AML-193 (cell line): ENCODE data around the gene CRYGN.

Experiments used
- DNase-seq, 2 experiments: peaks; one replicate each; lab custom pipeline; 2025; lab: John Stamatoyannopoulos, UW

Gene CRYGN

DNA sequence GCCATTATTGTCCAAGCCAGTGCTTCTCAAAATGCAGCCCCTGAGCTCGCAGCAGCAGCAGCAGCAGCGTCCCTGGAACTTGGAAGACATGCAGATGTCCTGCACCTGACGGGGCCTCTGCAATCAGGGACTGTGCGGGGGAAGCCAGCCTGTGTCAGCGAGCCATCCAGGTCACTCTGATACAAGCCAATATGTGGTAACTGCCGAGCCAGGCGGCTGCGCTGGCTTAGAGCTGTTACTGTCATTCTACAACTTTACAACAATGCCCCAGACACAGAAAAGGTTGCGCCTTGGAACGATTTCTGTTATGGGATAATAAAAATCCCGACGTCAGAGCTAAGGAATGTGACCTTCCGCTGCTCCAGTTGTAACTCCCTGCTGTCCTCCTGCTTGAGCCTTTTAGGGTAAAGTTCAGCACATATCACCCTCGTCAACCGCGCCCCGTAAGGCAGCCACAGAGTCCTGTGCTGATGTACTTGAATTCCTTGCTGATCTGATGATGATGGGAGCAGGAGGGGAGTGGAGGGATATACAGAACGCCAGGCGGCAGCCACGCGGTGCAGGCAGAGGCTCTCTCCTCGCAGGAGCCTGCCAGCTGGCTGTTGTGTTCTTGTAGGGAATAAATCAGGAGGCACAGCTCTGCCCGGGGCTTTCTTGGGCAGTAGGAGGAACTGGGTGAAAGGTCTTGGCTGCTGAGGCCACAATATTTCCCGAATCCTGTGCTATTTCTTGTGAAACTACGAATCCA, 20.0 kb upstream of the CRYGN start:
- DNase-seq, result no peak

GRCh38 chr7:151457534-151457933, 17.6 kb upstream of the CRYGN start:
- DNase-seq, result no peak

- no peak for DNase-seq
Measured at GRCh38 chr7:151456782-151457181, 16.8 kb upstream of the CRYGN start.

- DNase-seq, result no peak
Measured at GRCh38 chr7:151456276-151456675, 16.3 kb upstream of the CRYGN start.

DNA sequence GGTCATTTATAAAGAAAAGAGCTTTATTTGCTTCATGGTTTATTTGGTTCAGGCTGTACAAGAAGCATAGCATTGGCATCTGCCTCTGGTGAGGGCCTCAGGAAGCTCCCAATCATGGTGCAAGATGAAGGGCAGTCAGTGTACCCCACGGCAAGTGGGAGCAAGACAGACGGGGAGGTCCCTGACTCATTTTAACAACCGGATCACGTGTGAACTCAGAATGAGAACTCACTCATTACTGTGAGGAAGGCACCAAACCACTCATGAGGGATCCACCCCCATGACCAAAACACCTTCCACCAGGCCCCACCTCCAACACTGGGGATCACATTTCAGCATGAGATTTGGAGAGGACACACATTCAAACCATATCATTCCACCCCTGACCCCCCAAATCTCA, 15.7 kb upstream of the CRYGN start:
- no peak for DNase-seq

DNA sequence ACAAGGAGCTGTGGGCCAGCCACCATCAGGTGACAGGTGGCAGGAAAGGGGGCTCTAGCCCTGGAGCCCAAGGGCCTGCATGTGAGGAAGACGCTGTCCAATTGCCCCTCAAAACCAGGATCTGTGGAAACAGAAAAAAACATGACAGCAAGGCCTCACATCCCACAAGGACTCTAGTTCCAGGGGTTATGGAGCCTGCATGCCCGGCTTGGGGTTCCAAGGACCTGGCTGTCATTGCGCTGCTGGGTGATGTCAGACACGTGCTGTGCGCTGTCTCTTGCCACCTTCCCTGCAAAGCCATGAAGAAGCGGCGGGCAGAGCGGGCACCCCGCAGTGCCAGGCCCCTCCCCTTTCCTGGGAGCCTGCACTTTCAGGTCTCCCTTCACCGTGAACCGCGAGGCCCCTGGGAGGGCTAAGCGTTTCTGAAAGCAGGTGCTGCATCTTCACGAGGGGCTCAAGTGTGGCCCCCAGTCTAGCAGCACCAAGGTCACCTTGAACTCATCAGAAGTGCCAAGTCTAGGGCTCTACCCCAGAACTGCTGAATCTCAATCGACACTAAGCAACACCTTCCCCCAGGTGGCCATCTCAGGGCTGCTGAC, 15.1 kb upstream of the CRYGN start:
- DNase-seq, result no peak

GRCh38 chr7:151454305-151454704, 14.4 kb upstream of the CRYGN start:
- DNase-seq, result no peak

- no peak for DNase-seq
Measured at GRCh38 chr7:151453326-151453791, 13.4 kb upstream of the CRYGN start.

- no peak for DNase-seq
Measured at GRCh38 chr7:151452680-151453325, 12.9 kb upstream of the CRYGN start.

DNA sequence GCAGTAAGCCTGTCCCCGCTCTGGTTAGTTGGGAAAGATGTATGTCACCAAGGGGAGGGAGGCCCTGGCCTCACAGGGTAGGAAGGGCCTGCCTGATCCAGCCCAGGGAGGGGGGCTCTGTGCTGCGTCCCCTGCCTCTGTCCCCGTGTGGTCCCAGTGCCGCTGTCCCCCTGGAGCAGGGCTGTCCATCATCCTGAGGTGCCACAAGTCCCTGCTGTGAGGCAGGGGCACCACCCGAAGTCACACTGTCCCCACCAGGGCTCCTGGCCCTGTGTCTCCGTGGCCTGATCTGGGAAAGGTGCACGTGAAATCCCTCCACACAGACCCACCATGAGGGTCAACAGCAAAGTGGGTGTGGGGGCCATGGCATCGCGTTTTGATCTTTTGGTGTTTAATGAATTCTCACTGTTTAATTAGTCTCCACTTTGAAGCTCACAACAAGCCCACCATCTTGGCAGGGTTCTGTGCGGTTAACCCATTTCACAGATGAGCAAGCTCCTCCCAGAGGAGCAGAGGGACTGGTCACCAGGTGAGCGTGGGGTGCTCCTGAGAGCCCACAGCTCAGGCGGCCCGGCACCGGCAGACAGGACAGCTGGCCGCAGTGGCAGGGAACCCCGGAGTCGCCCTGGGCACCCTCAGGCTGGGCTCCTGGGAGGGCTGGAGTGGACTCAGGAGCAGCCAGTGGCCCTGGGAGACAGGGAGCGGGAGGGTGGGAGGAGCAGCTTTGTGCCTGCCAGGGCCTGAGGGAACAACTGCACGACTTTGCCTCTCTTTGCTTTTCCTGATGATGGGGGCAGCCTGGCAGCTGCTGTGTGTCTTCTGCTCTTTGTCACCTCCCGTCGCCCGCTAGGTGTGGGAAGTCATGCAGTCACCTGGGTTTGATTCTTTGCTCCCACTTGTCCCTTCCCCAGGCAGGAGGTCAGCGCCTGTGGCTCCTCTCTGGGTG, 12.0 kb upstream of the CRYGN start:
- DNase-seq, result no peak

- no peak for DNase-seq
Measured at GRCh38 chr7:151451156-151451555, 11.2 kb upstream of the CRYGN start.

DNA sequence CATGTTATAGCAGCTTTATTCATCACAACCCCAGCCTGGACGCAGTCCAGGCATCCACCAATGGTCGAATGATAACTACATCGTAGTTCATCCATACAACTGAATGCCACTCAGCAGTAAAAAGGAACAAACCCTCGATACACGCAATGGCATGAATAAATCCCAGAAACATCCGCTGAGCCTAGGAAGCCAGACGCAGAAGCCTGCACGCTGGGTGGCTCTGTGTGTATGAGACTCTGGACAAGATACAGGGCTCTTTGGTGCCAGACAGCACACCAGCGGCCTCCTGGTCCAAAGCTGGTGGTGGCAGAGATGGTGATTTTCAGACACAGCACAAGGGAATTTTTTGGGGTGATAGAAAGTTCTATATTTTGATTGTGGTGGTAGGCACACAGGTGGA, 10.0 kb upstream of the CRYGN start:
- DNase-seq, result no peak

- peak; percentile 42 to 50 for DNase-seq
Measured at GRCh38 chr7:151448261-151449252, 8.6 kb upstream of the CRYGN start.

DNA sequence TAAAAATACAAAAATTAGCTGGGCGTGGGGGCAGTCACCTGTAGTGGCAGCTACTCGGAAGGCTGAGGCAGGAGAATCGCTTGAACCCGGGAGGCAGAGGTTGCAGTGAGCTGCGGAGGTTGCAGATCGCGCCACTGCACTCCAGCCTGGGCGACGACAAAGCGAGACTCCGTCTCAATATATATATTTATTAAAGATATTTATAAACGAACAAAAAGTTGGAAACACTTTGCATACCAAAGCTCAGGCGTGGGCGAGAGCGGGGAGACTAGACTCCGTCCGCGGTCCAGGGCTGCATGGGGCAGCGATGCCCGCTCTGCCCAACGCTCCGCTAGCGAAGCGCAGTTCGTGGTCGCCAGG, 7.9 kb upstream of the CRYGN start:
- no peak for DNase-seq

DNA sequence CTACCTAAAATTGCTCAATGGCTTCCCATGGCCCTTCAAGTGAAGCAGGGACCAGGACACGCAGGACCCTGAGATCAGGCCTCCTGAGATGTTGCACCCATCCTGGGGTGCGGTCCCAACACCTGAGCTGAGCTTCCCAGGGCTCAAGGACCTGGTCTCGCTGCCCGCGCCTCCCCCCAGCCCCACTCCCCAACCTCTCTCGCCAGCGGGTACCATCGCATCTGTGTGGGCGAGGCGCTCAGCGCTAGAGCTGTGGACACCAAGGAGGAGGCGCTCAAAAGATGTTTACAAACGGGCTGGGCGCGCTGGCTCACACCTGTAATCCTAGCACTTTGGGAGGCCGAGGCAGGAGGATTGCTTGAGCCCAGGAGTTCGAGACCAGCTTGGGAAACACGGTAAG, 7.4 kb upstream of the CRYGN start:
- DNase-seq, result no peak

GRCh38 chr7:151446412-151446811, 6.5 kb upstream of the CRYGN start:
- DNase-seq, result no peak

GRCh38 chr7:151444632-151445031, 4.7 kb upstream of the CRYGN start:
- no peak for DNase-seq

- no peak for DNase-seq
Measured at GRCh38 chr7:151442776-151443496, 3.0 kb upstream of the CRYGN start.

DNA sequence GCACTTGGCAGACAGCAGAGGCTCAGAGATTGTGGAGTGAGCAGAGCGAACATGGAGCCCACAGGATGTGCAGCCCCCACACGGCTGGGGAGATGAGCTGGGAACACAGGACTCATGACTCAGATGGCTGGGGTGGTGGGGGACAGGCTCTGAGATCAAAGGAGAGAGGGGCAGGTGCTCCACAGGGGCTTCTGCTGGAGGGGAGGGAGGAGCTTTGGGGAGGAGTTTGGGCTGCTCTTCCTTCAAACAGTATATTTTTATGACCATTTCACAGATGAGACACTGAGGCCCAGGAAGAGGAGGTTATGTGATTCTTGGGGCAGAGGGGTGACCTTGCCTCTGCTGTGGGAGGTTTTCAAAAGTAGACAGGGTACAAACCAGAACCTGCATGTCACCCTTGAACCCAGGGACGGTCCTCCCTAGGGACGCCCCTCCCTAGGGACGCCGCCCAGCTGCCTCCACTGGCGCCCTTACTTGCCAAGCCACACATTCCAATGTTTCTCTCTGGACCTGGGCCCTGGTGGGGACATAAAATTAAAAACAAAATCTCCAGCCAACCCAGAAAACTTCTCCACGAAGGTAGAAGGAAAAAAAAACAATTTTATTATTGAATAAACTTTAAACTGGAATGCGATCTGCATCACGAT, 981 bp upstream of the CRYGN start:
- no peak for DNase-seq
